B cell (primary cell): ENCODE measurements around the gene KIF14. TPM values are rescaled to one million over a fixed set of nuclear protein-coding genes. Genes with fewer than 3 reads are reported as not detected.

ENCODE experiments used
- ATAC-seq: fragments of 200-7000 bp; cut with Tn5 transposase; one replicate; pipeline ENCODE4 v1.10.0; 2021; ENCODE audit warnings: low read depth, mild to moderate bottlenecking, moderate number of reproducible peaks, moderate library complexity
- CTCF ChIA-PET: fragments of 350-600 bp; sonication (Branson Sonifier 250); formaldehyde crosslinking; loops from one replicate; lab custom pipeline; 2021; ENCODE audit warnings: antibody characterized with exemption, inconsistent platforms; lab: Charles Lee
- POLR2A ChIA-PET: fragments of 350-600 bp; sonication (Branson Sonifier 250); formaldehyde crosslinking; loops from one replicate; lab custom pipeline; 2021; ENCODE audit warnings: antibody characterized with exemption; lab: Charles Lee
- DNase-seq: peaks from one replicate; pipeline ENCODE4 v3.0.0; 2013
- H2AFZ ChIP-seq: 2 replicates; pipeline ENCODE4 v1.6.1; 2012; ENCODE audit warnings: mild to moderate bottlenecking, low read depth, low read length; ENCODE audit not compliant: insufficient read depth, poor library complexity, severe bottlenecking
- H3K27ac ChIP-seq, 2 donors: 1 replicate in 1 of 2; 2 replicates in 1 of 2; pipeline ENCODE4 v1.5.1; 2012 to 2013; ENCODE audit warnings: low read length in 2 of 2, mild to moderate bottlenecking in 2 of 2, moderate library complexity in 1 of 2
- H3K27me3 ChIP-seq, 4 experiments: fragments of 200-600 bp in 1 of 4; sonication (generic) in 1 of 4; replicated peaks in 1 of 4; 1 replicate in 2 of 4; 2 replicates in 2 of 4; pipeline versions ENCODE4 v1.6.1 to v1.7.0; 2013 to 2016; ENCODE audit warnings: low read length in 3 of 4, mild to moderate bottlenecking in 2 of 4, mixed read lengths in 1 of 4, moderate library complexity in 1 of 4; ENCODE audit not compliant: insufficient read depth in 4 of 4, control insufficient read depth in 3 of 4; ENCODE audit errors: control extremely low read depth in 1 of 4
- H3K36me3 ChIP-seq, 2 experiments: replicated peaks in 1 of 2; 1 replicate in 1 of 2; 2 replicates in 1 of 2; pipeline versions ENCODE4 v1.6.1 to v1.7.1; 2013; ENCODE audit warnings: low read length in 1 of 2; ENCODE audit not compliant: insufficient read depth in 2 of 2, control insufficient read depth in 1 of 2; ENCODE audit errors: control extremely low read depth in 1 of 2, extremely low read depth in 1 of 2
- H3K4me1 ChIP-seq, 2 donors: fragments of 200-600 bp in 1 of 2; sonication (generic) in 1 of 2; 1 replicate in 1 of 2; 2 replicates in 1 of 2; pipeline versions ENCODE4 v1.5.1 to v1.6.1; 2013 to 2017; ENCODE audit warnings: low read length in 2 of 2; ENCODE audit not compliant: control insufficient read depth in 2 of 2, insufficient read depth in 2 of 2
- H3K4me2 ChIP-seq: replicated peaks from 2 replicates; pipeline ENCODE3; 2012; ENCODE audit warnings: mild to moderate bottlenecking, low read depth, low read length; ENCODE audit not compliant: poor library complexity, severe bottlenecking
- H3K4me3 ChIP-seq, 5 experiments: fragments of 200-600 bp in 1 of 5; sonication (generic) in 1 of 5; 1 replicate in 3 of 5; 2 replicates in 2 of 5; pipeline versions ENCODE4 v1.5.1 to v1.7.0; 2011 to 2016; ENCODE audit warnings: low read length in 4 of 5, mild to moderate bottlenecking in 4 of 5, low read depth in 2 of 5, control low read depth in 1 of 5, moderate library complexity in 1 of 5; ENCODE audit not compliant: insufficient read depth in 1 of 5; ENCODE audit errors: control extremely low read depth in 1 of 5, extremely low read depth in 1 of 5
- H3K79me2 ChIP-seq: fragments of 200-600 bp; sonication (generic); one replicate; pipeline ENCODE4 v1.6.0; 2016; ENCODE audit warnings: low read length; ENCODE audit not compliant: control insufficient read depth, insufficient read depth
- H3K9ac ChIP-seq: fragments of 200-600 bp; sonication (generic); 2 replicates; pipeline ENCODE4 v1.6.1; 2017; ENCODE audit warnings: mild to moderate bottlenecking, low read length, moderate library complexity
- H3K9me3 ChIP-seq, 3 donors: one replicate each; pipeline versions ENCODE4 v1.6.1 to v1.7.1; 2013; ENCODE audit warnings: low read length in 2 of 3; ENCODE audit not compliant: control insufficient read depth in 2 of 3, insufficient read depth in 1 of 3; ENCODE audit errors: control extremely low read depth in 1 of 3
- H4K20me1 ChIP-seq: 2 replicates; pipeline ENCODE4 v1.6.0; 2012; ENCODE audit warnings: mild to moderate bottlenecking, low read length; ENCODE audit not compliant: insufficient read depth, control insufficient read depth, poor library complexity, severe bottlenecking
- H3K27ac Mint-ChIP-seq: one replicate; pipeline ENCODE4 v1.8.0; 2021; ENCODE audit warnings: mixed read lengths
- H3K27me3 Mint-ChIP-seq: one replicate; pipeline ENCODE4 v1.8.0; 2021; ENCODE audit warnings: mixed read lengths
- H3K4me1 Mint-ChIP-seq: one replicate; pipeline ENCODE4 v1.8.0; 2021; ENCODE audit warnings: mixed read lengths
- H3K4me3 Mint-ChIP-seq: one replicate; pipeline ENCODE4 v1.8.0; 2021; ENCODE audit warnings: mixed read lengths
- H3K9me3 Mint-ChIP-seq: one replicate; pipeline ENCODE4 v1.8.0; 2022; ENCODE audit warnings: mixed read lengths; ENCODE audit not compliant: insufficient read depth
- EZH2 ChIP-seq: IDR thresholded peaks from 2 replicates; pipeline ENCODE4 v1.6.1; 2012; ENCODE audit warnings: borderline replicate concordance, low read depth, mild to moderate bottlenecking, moderate library complexity, low read length; ENCODE audit not compliant: insufficient read depth, poor library complexity, severe bottlenecking
- WGBS: methylation state at CpG from one replicate; pipeline ENCODE4 v1.1.5; 2013; ENCODE audit warnings: missing lambda C conversion rate; ENCODE audit not compliant: insufficient coverage; 5-methylcytosine and 5-hydroxymethylcytosine counted together
- intact Hi-C: fragments of 100-400 bp; cut with micrococcal nuclease; formaldehyde crosslinking; loops from one replicate; pipeline ENCODE4 v1.10.0; 2022
- polyA plus RNA-seq: library from polyadenylated mRNA; depleted of rRNA; stranded (reverse); fragments of >200 nt; gene quantifications from 2 replicates; pipeline ENCODE4 v1.2.3, GENCODE V29; 2012
- total RNA-seq, 2 donors: library from RNA; stranded (reverse); fragments of 120-200 nt in 1 of 2; gene quantifications; 1 replicate in 1 of 2; 2 replicates in 1 of 2; pipeline versions ENCODE4 v1.2.3 to v1.2.4, GENCODE V29; 2013 to 2022
- TF ChIP-seq, protein P1 (sequence below): fragments of 200-600 bp; IDR thresholded peaks from one replicate; pipeline ENCODE4 v1.8.0; 2022; ENCODE audit warnings: antibody characterized with exemption, mild to moderate bottlenecking

Gene KIF14
- total and polyA plus RNA-seq, 2 donors (not counting 1 experiment from before 2014, with no cell fraction given), result 0.01 to 0.15 TPM

DNA sequence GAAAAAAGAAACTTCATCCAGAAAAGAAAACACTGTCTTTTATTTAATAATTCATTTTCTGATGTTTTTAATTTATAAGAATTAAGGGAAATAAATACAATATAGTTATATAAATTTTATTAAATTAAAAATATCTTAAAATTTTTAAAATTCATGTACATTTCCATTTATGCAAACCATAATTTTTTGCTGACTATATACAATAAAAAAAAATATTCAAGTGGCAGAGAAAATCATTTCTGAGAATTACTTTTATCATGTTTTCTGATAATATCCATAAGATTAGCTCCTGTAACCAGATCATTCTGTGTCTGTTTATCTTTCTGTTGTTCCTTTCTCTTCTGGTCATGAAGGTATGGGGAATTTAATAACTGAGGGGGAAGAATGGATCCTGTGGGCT is 23.5 kb upstream of the KIF14 start:
- ATAC-seq, result no peak
- H3K9me3 Mint-ChIP-seq, result no peaks in the 10 kb centered on the region
- H3K27me3 ChIP-seq, result no peaks in the 10 kb centered on the region
- H3K79me2 ChIP-seq, result no peaks in the 10 kb centered on the region
- no peaks in the 10 kb centered on the region for H4K20me1 ChIP-seq
- H3K27ac Mint-ChIP-seq, result no peak overlapping the region
- H3K4me1 ChIP-seq, result no peaks in the 10 kb centered on the region
- H3K4me3 ChIP-seq, result no peak overlapping the region
- no peak for DNase-seq
- no peak overlapping the region for H3K4me2 ChIP-seq
- TF ChIP-seq EZH2, result no peak
- TF ChIP-seq, protein P1, sequence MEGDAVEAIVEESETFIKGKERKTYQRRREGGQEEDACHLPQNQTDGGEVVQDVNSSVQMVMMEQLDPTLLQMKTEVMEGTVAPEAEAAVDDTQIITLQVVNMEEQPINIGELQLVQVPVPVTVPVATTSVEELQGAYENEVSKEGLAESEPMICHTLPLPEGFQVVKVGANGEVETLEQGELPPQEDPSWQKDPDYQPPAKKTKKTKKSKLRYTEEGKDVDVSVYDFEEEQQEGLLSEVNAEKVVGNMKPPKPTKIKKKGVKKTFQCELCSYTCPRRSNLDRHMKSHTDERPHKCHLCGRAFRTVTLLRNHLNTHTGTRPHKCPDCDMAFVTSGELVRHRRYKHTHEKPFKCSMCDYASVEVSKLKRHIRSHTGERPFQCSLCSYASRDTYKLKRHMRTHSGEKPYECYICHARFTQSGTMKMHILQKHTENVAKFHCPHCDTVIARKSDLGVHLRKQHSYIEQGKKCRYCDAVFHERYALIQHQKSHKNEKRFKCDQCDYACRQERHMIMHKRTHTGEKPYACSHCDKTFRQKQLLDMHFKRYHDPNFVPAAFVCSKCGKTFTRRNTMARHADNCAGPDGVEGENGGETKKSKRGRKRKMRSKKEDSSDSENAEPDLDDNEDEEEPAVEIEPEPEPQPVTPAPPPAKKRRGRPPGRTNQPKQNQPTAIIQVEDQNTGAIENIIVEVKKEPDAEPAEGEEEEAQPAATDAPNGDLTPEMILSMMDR, result no peak
- no peak overlapping the region for H3K27ac ChIP-seq
- no peaks in the 10 kb centered on the region for H3K27me3 Mint-ChIP-seq
- peaks cover 8% of the 10 kb centered on the region for H3K4me1 Mint-ChIP-seq
- no peak overlapping the region for H2AFZ ChIP-seq
- no peak overlapping the region for H3K9ac ChIP-seq
- intact Hi-C loops, result no loop called here
- H3K4me3 Mint-ChIP-seq, result no peak overlapping the region
- H3K9me3 ChIP-seq, result no peaks in the 10 kb centered on the region
- peaks cover 3 to 27% of the 10 kb centered on the region in 2 experiments for H3K36me3 ChIP-seq
- ChIA-PET CTCF (no interaction called here), POLR2A (no interaction called here)

DNA sequence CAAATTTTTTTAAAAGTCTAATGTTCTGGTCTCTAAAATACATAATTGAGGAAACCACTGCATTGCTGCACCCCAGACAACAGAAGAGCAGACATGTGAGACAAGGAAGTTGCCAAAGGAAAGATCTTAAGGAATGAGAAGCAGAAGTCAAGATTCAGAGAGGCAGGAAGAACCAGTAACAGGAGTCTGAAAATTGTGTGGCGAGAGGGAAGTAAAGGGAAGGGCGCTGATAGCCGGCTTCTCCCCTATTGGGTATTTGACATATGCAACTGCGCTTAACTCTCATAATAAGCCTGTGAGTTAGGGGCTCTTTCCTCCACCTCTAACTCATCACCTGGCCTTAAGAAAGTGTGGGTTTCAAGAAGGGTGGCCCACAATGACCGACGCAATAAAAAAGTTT is 21.9 kb upstream of the KIF14 start:
- no peak overlapping the region for H3K27ac Mint-ChIP-seq

More for the DNA sequence above, 21.9 kb upstream of the KIF14 start:
- Histone ChIP-seq H3K4me1 (no peaks in the 10 kb centered on the region), H2AFZ (no peak overlapping the region), H3K4me3 (no peak overlapping the region), H3K9ac (no peak overlapping the region), H3K36me3 (peaks cover 3 to 15% of the 10 kb centered on the region in 2 experiments), H3K4me2 (no peak overlapping the region), H3K79me2 (no peaks in the 10 kb centered on the region), H3K27ac (no peak overlapping the region), H4K20me1 (no peaks in the 10 kb centered on the region), H3K9me3 (no peaks in the 10 kb centered on the region), H3K27me3 (no peaks in the 10 kb centered on the region)
- no peak overlapping the region for H3K4me3 Mint-ChIP-seq
- ATAC-seq (no peak), DNase-seq (no peak)
- intact Hi-C loops, result no loop called here
- H3K27me3 Mint-ChIP-seq, result no peaks in the 10 kb centered on the region
- H3K4me1 Mint-ChIP-seq, result peaks cover 8% of the 10 kb centered on the region
- H3K9me3 Mint-ChIP-seq, result no peaks in the 10 kb centered on the region
- ChIA-PET POLR2A (no interaction called here), CTCF (no interaction called here)
- TF ChIP-seq EZH2, result no peak
- TF ChIP-seq, protein P1, result no peak
- WGBS, result no CpG with 5 or more reads among the region's 6 CpGs
